MM.1S (cell line): ENCODE results near the gene HVCN1.

Source experiments
- DNase-seq: peaks from one replicate; pipeline ENCODE4 v3.0.0-alpha.2; 2015
- H2AFZ ChIP-seq: fragments of 300-600 bp; sonication (generic); 2 replicates; pipeline ENCODE4 v1.6.0; 2016; ENCODE audit warnings: antibody characterized with exemption, low read length
- H3F3A ChIP-seq: fragments of 300-600 bp; sonication (generic); 2 replicates; pipeline ENCODE4 v1.6.1; 2016; ENCODE audit warnings: mild to moderate bottlenecking, antibody characterized with exemption, low read length, moderate library complexity, mixed read lengths; ENCODE audit not compliant: insufficient read depth
- H3K27ac ChIP-seq: fragments of 300-600 bp; sonication (generic); 2 replicates; pipeline ENCODE4 v1.5.1; 2016; ENCODE audit warnings: mild to moderate bottlenecking, low read length
- H3K27me3 ChIP-seq: fragments of 300-600 bp; sonication (generic); replicated peaks from 2 replicates; pipeline ENCODE4 v1.6.0; 2016; ENCODE audit warnings: low read length; ENCODE audit not compliant: insufficient read depth
- H3K36me3 ChIP-seq: fragments of 300-600 bp; sonication (generic); replicated peaks from 2 replicates; pipeline ENCODE4 v1.6.1; 2016; ENCODE audit warnings: mild to moderate bottlenecking, low read length, mixed read lengths; ENCODE audit not compliant: insufficient read depth
- H3K4me1 ChIP-seq: fragments of 300-600 bp; sonication (generic); 2 replicates; pipeline ENCODE4 v1.6.1; 2016; ENCODE audit warnings: low read length, mixed read lengths
- H3K4me2 ChIP-seq: fragments of 300-600 bp; sonication (generic); 2 replicates; pipeline ENCODE4 v1.6.0; 2016; ENCODE audit warnings: low read depth, low read length
- H3K4me3 ChIP-seq: fragments of 300-600 bp; sonication (generic); 2 replicates; pipeline ENCODE4 v1.5.1; 2016; ENCODE audit warnings: low read length, mixed read lengths
- H3K79me2 ChIP-seq: fragments of 300-600 bp; sonication (generic); 2 replicates; pipeline ENCODE4 v1.6.1; 2016; ENCODE audit warnings: mixed run types, low read length, mixed read lengths
- H3K9ac ChIP-seq: fragments of 300-600 bp; sonication (generic); 2 replicates; pipeline ENCODE4 v1.6.1; 2016; ENCODE audit warnings: low read length, mixed read lengths
- H3K9me2 ChIP-seq: fragments of 300-600 bp; sonication (generic); replicated peaks from 2 replicates; pipeline ENCODE4 v1.6.1; 2016; ENCODE audit warnings: mild to moderate bottlenecking, low read length, mixed read lengths; ENCODE audit not compliant: insufficient read depth
- H3K9me3 ChIP-seq: fragments of 300-600 bp; sonication (generic); replicated peaks from 2 replicates; pipeline ENCODE4 v1.6.1; 2016; ENCODE audit warnings: mild to moderate bottlenecking, low read length, mixed read lengths; ENCODE audit not compliant: insufficient read depth
- H4K20me1 ChIP-seq: fragments of 300-600 bp; sonication (generic); 2 replicates; pipeline ENCODE4 v1.6.1; 2016; ENCODE audit warnings: mild to moderate bottlenecking, low read length, moderate library complexity, mixed read lengths; ENCODE audit not compliant: insufficient read depth
- CTCF ChIP-seq: fragments of 300-600 bp; sonication (generic); IDR thresholded peaks from 2 replicates; pipeline ENCODE4 v1.5.1; 2016; ENCODE audit warnings: antibody characterized with exemption, low read length, mixed read lengths
- EZH2 ChIP-seq: fragments of 300-600 bp; sonication (generic); optimal IDR thresholded peaks from 2 replicates; pipeline ENCODE3; 2017; ENCODE audit warnings: low read depth, mild to moderate bottlenecking, antibody characterized with exemption, low read length, mixed read lengths
- EZH2phosphoT487 ChIP-seq: fragments of 300-600 bp; sonication (generic); IDR thresholded peaks from 2 replicates; pipeline ENCODE4 v1.6.1; 2018; ENCODE audit warnings: antibody characterized with exemption, low read length

HVCN1 gene

GRCh38 chr12:110638796-110639195 is 50.1 kb downstream of the HVCN1 start:
- TF ChIP-seq EZH2phosphoT487 (no peak), CTCF (no peak), EZH2 (no peak)
- H3K36me3 ChIP-seq = no peaks in the 10 kb centered on the region
- no peaks in the 10 kb centered on the region for H3K9me2 ChIP-seq
- H3K27me3 ChIP-seq = no peaks in the 10 kb centered on the region
- no peak overlapping the region for H3K27ac ChIP-seq
- no peaks in the 10 kb centered on the region for H3K9me3 ChIP-seq
- H3K4me3 ChIP-seq = no peak overlapping the region
- H3K79me2 ChIP-seq = no peaks in the 10 kb centered on the region
- H3K4me1 ChIP-seq = peaks cover 20% of the 10 kb centered on the region
- no peak overlapping the region for H3K4me2 ChIP-seq
- no peak overlapping the region for H3K9ac ChIP-seq
- DNase-seq = no peak
- no peak overlapping the region for H2AFZ ChIP-seq
- H3F3A ChIP-seq = peaks cover 4% of the 10 kb centered on the region; the same call in 1 of the 2 replicates
- no peaks in the 10 kb centered on the region for H4K20me1 ChIP-seq

- no peak for TF ChIP-seq EZH2phosphoT487
- TF ChIP-seq CTCF = no peak
- TF ChIP-seq EZH2 = no peak
- peaks cover 22% of the 10 kb centered on the region for H3K4me1 ChIP-seq
- no peaks in the 10 kb centered on the region for H3K79me2 ChIP-seq
- no peak overlapping the region for H3K9ac ChIP-seq
- no peaks in the 10 kb centered on the region for H3K9me2 ChIP-seq
- H3K27me3 ChIP-seq = no peaks in the 10 kb centered on the region
- H3F3A ChIP-seq = peaks cover 4% of the 10 kb centered on the region; the same call in 1 of the 2 replicates
- H4K20me1 ChIP-seq = no peaks in the 10 kb centered on the region
- no peak overlapping the region for H3K4me2 ChIP-seq
- H3K9me3 ChIP-seq = no peaks in the 10 kb centered on the region
- no peak overlapping the region for H3K4me3 ChIP-seq
- H3K27ac ChIP-seq = no peak overlapping the region
- no peaks in the 10 kb centered on the region for H3K36me3 ChIP-seq
- H2AFZ ChIP-seq = no peak overlapping the region
- no peak for DNase-seq
Observed at GRCh38 chr12:110637869-110638441, 51.0 kb downstream of the HVCN1 start.

GRCh38 chr12:110636516-110636915 is 52.4 kb downstream of the HVCN1 start:
- Histone ChIP-seq H3K36me3 (no peaks in the 10 kb centered on the region), H4K20me1 (no peaks in the 10 kb centered on the region), H3K4me2 (no peak overlapping the region), H3K9me3 (no peaks in the 10 kb centered on the region), H3K4me3 (no peak overlapping the region), H3K27ac (no peak overlapping the region), H3K27me3 (no peaks in the 10 kb centered on the region), H2AFZ (no peak overlapping the region), H3K79me2 (no peaks in the 10 kb centered on the region), H3K9me2 (no peaks in the 10 kb centered on the region), H3K9ac (no peak overlapping the region), H3F3A (peaks cover 4% of the 10 kb centered on the region; the same call in 1 of the 2 replicates), H3K4me1 (peaks cover 22% of the 10 kb centered on the region)
- TF ChIP-seq EZH2phosphoT487 (no peak), EZH2 (no peak), CTCF (no peak)
- DNase-seq = no peak
